Fibroblast of lung (primary cell): ENCODE data around the gene NPAS4. TPM values are rescaled to one million over a fixed set of nuclear protein-coding genes. Genes with fewer than 3 reads are reported as not detected.
"Not testable (repeated sequence)": the region's sequence is repeated elsewhere in the genome, so short reads cannot be mapped to it uniquely, and the experiment has no call there.

ENCODE experiments used
- DNase-seq, 2 donors: peaks; one replicate each; pipeline versions ENCODE4 v3.0.0 to v3.0.0-alpha.2; 2010; ENCODE audit warnings: low read depth in 2 of 2
- H2AFZ ChIP-seq: 2 replicates; pipeline ENCODE4 v1.5.1; 2012; ENCODE audit warnings: low read length, control low read depth, inconsistent platforms
- H3K27ac ChIP-seq: 2 replicates; pipeline ENCODE4 v1.5.1; 2011; ENCODE audit warnings: low read length, control low read depth; ENCODE audit not compliant: insufficient read depth
- H3K27me3 ChIP-seq: 2 replicates; pipeline ENCODE4 v1.5.1; 2011; ENCODE audit warnings: mild to moderate bottlenecking, low read length; ENCODE audit not compliant: control insufficient read depth, insufficient read depth
- H3K36me3 ChIP-seq: 2 replicates; pipeline ENCODE4 v1.5.1; 2011; ENCODE audit warnings: low read length; ENCODE audit not compliant: control insufficient read depth, insufficient read depth
- H3K4me1 ChIP-seq: 2 replicates; pipeline ENCODE4 v1.5.1; 2011; ENCODE audit warnings: low read length; ENCODE audit not compliant: control insufficient read depth, insufficient read depth; ENCODE audit errors: extremely low read depth
- H3K4me2 ChIP-seq: 2 replicates; pipeline ENCODE4 v1.5.1; 2011; ENCODE audit warnings: low read length, control low read depth; ENCODE audit not compliant: insufficient read depth; ENCODE audit errors: extremely low read depth
- H3K4me3 ChIP-seq, 4 experiments: fragments of 200-600 bp in 1 of 4; sonication (generic) in 1 of 4; replicated peaks in 1 of 4; 2 replicates each; pipeline ENCODE4 v1.5.1; 2011 to 2016; ENCODE audit warnings: low read length in 4 of 4, low read depth in 3 of 4, mild to moderate bottlenecking in 3 of 4, control low read depth in 2 of 4, inconsistent platforms in 1 of 4, mixed read lengths in 1 of 4; ENCODE audit not compliant: insufficient read depth in 1 of 4; ENCODE audit errors: control extremely low read depth in 1 of 4
- H3K79me2 ChIP-seq: 2 replicates; pipeline ENCODE4 v1.5.1; 2012; ENCODE audit warnings: mild to moderate bottlenecking, low read length, inconsistent platforms; ENCODE audit not compliant: control insufficient read depth, insufficient read depth
- H3K9ac ChIP-seq: 2 replicates; pipeline ENCODE4 v1.5.1; 2011; ENCODE audit warnings: mild to moderate bottlenecking, low read length, control low read depth; ENCODE audit not compliant: insufficient read depth
- H3K9me3 ChIP-seq: 2 replicates; pipeline ENCODE4 v1.5.1; 2012; ENCODE audit warnings: low read depth, low read length; ENCODE audit not compliant: control insufficient read depth, insufficient read depth
- H4K20me1 ChIP-seq: 2 replicates; pipeline ENCODE4 v1.5.1; 2011; ENCODE audit warnings: low read length; ENCODE audit not compliant: control insufficient read depth, insufficient read depth; ENCODE audit errors: extremely low read depth
- EZH2 ChIP-seq: IDR thresholded peaks from 2 replicates; pipeline ENCODE4 v1.5.1; 2012; ENCODE audit warnings: low read length, control low read depth, mild to moderate bottlenecking; ENCODE audit errors: missing control alignments
- polyA plus RNA-seq, 2 donors: library from polyadenylated mRNA; depleted of rRNA in 1 of 2; stranded (reverse) in 1 of 2; unstranded in 1 of 2; fragments of >200 nt; gene quantifications; 2 replicates each; pipeline ENCODE4 v1.2.1, GENCODE V29; 2011 to 2012; ENCODE audit warnings: missing spikeins in 1 of 2
- total RNA-seq: library from RNA; depleted of rRNA; stranded (reverse); fragments of >200 nt; gene quantifications from 2 replicates; pipeline ENCODE4 v1.2.1, GENCODE V29; 2014
- TF ChIP-seq, protein P1 (sequence below), 2 donors: IDR thresholded peaks in 1 of 2; conservative IDR thresholded peaks in 1 of 2; 1 replicate in 1 of 2; 2 replicates in 1 of 2; pipeline ENCODE4 v1.5.1; 2011 to 2012; ENCODE audit warnings: low read length in 2 of 2, control low read depth in 1 of 2, inconsistent platforms in 1 of 2, low read depth in 1 of 2, mild to moderate bottlenecking in 1 of 2

NPAS4 gene
- total and polyA plus RNA-seq, 2 donors (not counting 1 experiment from before 2014, with no cell fraction given), result 0.16 TPM; not detected in 1

DNA sequence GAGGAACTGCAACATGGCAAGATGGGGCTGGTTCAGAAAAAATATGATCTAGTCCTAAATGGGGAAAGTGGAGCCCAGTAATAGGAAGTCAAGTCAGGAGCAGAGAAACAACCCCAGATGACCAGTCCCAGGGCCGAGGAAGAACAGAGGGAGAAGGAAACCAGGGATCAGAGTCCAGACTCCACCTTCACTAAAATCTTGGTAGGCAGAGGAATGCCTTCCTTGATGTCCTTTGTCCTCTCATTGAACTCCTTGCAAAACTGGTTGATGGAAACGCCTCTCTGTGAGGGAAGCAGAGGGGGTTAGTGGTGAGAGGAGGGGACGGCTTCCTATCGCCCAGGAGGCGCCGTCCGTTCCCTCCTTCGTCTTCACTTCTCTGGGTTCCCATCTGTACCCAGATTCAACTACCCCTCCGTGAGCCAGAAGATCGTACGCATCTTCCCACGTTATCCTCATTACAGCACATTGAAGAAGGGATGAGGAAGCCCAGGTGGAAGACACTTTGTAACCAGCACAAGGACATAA lies 17.2 kb downstream of the NPAS4 start:
- Histone ChIP-seq H4K20me1 (no peaks in the 10 kb centered on the region), H3K4me1 (peaks cover 6% of the 10 kb centered on the region), H3K27ac (peak overlapping the region; percentile 75), H3K9ac (peak overlapping the region; percentile 85), H3K9me3 (no peaks in the 10 kb centered on the region), H3K4me2 (peak overlapping the region; percentile 86), H3K4me3 (peak overlapping the region; percentile 76 to 95 (median 87)), H3K36me3 (peaks cover 16% of the 10 kb centered on the region), H3K27me3 (no peaks in the 10 kb centered on the region), H3K79me2 (peaks cover 4% of the 10 kb centered on the region), H2AFZ (peak overlapping the region; percentile 95)
- TF ChIP-seq EZH2, result no peak
- TF ChIP-seq, protein P1, sequence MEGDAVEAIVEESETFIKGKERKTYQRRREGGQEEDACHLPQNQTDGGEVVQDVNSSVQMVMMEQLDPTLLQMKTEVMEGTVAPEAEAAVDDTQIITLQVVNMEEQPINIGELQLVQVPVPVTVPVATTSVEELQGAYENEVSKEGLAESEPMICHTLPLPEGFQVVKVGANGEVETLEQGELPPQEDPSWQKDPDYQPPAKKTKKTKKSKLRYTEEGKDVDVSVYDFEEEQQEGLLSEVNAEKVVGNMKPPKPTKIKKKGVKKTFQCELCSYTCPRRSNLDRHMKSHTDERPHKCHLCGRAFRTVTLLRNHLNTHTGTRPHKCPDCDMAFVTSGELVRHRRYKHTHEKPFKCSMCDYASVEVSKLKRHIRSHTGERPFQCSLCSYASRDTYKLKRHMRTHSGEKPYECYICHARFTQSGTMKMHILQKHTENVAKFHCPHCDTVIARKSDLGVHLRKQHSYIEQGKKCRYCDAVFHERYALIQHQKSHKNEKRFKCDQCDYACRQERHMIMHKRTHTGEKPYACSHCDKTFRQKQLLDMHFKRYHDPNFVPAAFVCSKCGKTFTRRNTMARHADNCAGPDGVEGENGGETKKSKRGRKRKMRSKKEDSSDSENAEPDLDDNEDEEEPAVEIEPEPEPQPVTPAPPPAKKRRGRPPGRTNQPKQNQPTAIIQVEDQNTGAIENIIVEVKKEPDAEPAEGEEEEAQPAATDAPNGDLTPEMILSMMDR (conservative IDR thresholded peaks at IDR 0.05 in 1 of 2, IDR thresholded peaks at IDR 0.05 in 1 of 2; ENCODE audit: low read depth in 1 of 2, low read length in 2 of 2), result no peak
- DNase-seq, result peak in 1 of 2 donors; percentile 7

DNA sequence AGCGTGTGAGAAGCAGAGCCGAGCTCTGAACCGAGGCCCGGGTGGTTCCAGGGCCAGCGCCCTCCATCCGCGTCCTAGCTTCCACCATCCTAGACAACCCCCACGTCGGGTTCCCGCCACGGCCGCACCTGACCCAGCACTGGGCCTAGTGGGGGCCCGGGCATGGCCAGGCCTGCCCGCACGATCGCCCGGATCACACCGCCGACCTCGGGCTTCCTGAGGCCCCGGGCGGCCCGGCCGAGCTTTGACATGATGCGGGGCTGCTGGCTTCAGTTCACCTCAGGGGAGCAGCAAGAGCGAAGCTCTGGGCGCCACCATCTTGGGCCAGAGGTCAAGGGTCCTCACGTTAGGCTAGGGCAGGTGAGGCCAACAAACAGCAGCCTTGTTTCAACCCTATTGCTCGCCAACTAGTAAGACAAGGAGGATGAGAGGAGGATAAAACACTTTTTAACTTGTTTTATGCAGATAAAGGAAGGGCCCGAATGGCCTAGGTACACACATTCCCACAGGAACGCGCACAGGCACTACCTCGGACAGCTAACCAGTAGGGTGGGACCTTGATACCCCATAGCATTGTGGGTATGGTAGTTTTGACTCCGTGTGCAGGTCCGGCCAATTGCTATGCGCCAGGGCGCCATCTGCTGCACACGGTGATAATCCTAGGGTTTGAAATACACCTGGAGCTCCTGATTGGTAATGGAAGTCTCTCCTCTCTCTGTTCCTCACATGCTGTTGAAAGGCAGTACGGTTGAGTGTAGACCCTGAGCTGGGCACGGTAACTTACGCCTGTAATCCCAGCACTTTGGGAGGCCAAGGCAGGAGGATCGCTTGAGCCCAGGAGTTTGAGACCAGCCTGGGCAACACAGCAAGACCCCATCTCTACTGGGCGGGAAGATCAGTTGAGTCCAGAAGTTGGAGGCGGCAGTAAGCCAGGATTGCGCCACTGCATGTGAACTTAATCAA lies 17.9 kb downstream of the NPAS4 start, which contains the start of gene MRPL11:
TSS of gene MRPL11 (minus strand) at position 345 of the 963 bp plus-strand sequence. CDS start at position 251, 94 bp downstream.
- peak within 1 kb of the TSS; percentile 76 to 95 (median 87) for H3K4me3 ChIP-seq
- H2AFZ ChIP-seq, result peak within 1 kb of the TSS; percentile 95
- no peaks in the 10 kb centered on the region for H3K9me3 ChIP-seq
- DNase-seq, result peak; percentile 90 to 94
- peak within 1 kb of the TSS; percentile 85 for H3K9ac ChIP-seq
- H3K27ac ChIP-seq, result peak within 1 kb of the TSS; percentile 75
- no peaks in the 10 kb centered on the region for H3K27me3 ChIP-seq
- H3K79me2 ChIP-seq, result peaks cover 4% of the 10 kb centered on the region
- TF ChIP-seq, protein P1 (conservative IDR thresholded peaks at IDR 0.05 in 1 of 2, IDR thresholded peaks at IDR 0.05 in 1 of 2; ENCODE audit: low read depth in 1 of 2, low read length in 2 of 2), result peak; percentile 63 to 76
- no peak for TF ChIP-seq EZH2
- peaks cover 16% of the 10 kb centered on the region for H3K36me3 ChIP-seq
- H3K4me1 ChIP-seq, result peaks cover 6% of the 10 kb centered on the region
- peak within 1 kb of the TSS; percentile 86 for H3K4me2 ChIP-seq
- H4K20me1 ChIP-seq, result no peaks in the 10 kb centered on the region

DNA sequence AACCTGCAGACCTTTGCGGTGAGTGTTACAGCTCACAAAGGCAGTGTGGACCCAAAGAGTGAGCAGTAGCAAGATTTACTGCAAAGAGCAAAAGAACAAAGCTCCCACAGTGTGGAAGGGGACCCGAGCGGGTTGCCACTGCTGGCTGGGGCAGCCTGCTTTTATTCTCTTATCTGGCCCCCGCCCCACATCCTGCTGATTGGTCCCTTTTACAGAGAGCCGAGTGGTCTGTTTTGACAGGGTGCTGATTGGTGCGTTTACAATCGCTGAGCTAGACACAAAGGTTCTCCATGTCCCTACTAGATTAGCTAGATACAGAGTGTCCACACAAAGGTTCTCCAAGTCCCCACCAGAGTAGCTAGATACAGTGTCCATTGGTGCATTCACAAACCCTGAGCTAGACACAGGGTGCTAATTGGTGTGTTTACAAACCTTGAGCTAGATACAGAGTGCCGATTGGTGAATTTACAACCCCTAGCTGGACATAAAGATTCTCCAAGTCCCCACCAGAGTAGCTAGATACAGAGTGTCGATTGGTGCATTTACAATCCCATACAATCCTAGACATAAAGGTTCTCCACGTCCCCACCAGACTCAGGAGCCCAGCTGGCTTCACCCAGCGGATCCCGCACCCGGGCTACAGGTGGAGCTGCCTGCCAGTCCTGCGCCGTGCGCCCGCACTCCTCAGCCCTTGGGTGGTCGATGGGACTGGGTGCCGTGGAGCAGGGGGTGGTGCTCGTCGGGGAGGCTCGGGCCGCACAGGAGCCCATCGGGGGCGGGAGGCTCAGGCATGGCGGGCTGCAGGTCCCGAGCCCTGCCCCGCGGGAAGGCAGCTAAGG lies 19.5 kb downstream of the NPAS4 start:
- not testable (repeated sequence) for H3K4me1 ChIP-seq, DNase-seq

DNA sequence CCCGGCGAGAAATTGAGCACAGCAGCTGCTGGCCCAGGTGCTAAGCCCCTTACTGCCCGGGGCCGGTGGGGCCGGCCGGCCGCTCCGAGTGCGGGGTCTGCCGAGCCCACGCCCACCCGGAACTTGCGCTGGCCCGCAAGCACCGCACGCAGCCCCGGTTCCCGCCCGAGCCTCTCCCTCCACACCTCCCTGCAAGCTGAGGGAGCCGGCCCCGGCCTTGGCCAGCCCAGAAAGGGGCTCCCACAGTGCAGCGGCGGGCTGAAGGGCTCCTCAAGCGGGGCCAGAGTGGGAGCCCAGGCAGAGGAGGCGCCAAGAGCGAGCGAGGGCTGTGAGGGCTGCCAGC lies 20.1 kb downstream of the NPAS4 start:
- H3K4me3 ChIP-seq, DNase-seq, H3K79me2 ChIP-seq, H3K4me2 ChIP-seq, H3K27ac ChIP-seq, H4K20me1 ChIP-seq, H3K9ac ChIP-seq, H3K9me3 ChIP-seq, H3K27me3 ChIP-seq, H3K4me1 ChIP-seq, H2AFZ ChIP-seq: not testable (repeated sequence)
- H3K36me3 ChIP-seq, result peaks cover 10% of the 10 kb centered on the region

More for the DNA sequence above, 19.5 kb downstream of the NPAS4 start:
- peaks cover 14% of the 10 kb centered on the region for H3K36me3 ChIP-seq
- H2AFZ ChIP-seq, H3K27me3 ChIP-seq, H3K4me3 ChIP-seq, H3K9me3 ChIP-seq, H3K9ac ChIP-seq, H3K27ac ChIP-seq, H3K79me2 ChIP-seq, H3K4me2 ChIP-seq, H4K20me1 ChIP-seq: not testable (repeated sequence)
